Stomach smooth muscle (tissue), 2 donors: ENCODE data around the gene HNRNPF.

ENCODE experiments used
- H3K27ac ChIP-seq: one replicate; pipeline ENCODE4 v1.7.0; 2013; ENCODE audit warnings: mild to moderate bottlenecking, low read length, inconsistent platforms
- H3K27me3 ChIP-seq, 2 donors: one replicate each; pipeline ENCODE4 v1.7.0; 2013; ENCODE audit warnings: low read length in 2 of 2; ENCODE audit not compliant: insufficient read depth in 2 of 2, control insufficient read depth in 1 of 2
- H3K36me3 ChIP-seq, 2 donors: one replicate each; pipeline ENCODE4 v1.7.0; 2013; ENCODE audit warnings: low read length in 2 of 2; ENCODE audit not compliant: control insufficient read depth in 2 of 2, insufficient read depth in 2 of 2
- H3K4me1 ChIP-seq: one replicate; pipeline ENCODE4 v1.7.0; 2013; ENCODE audit warnings: low read length; ENCODE audit not compliant: control insufficient read depth, insufficient read depth
- H3K4me3 ChIP-seq, 2 donors: one replicate each; pipeline ENCODE4 v1.7.0; 2013; ENCODE audit warnings: low read length in 2 of 2
- H3K9ac ChIP-seq, 2 donors: one replicate each; pipeline ENCODE4 v1.7.0; 2013; ENCODE audit warnings: low read length in 2 of 2, mild to moderate bottlenecking in 1 of 2
- H3K9me3 ChIP-seq, 2 donors: one replicate each; pipeline ENCODE4 v1.7.0; 2013; ENCODE audit warnings: low read length in 2 of 2; ENCODE audit not compliant: control insufficient read depth in 2 of 2
- donor health status: healthy.
- donor health status: Pancreatic carcinoma.

The HNRNPF gene

DNA sequence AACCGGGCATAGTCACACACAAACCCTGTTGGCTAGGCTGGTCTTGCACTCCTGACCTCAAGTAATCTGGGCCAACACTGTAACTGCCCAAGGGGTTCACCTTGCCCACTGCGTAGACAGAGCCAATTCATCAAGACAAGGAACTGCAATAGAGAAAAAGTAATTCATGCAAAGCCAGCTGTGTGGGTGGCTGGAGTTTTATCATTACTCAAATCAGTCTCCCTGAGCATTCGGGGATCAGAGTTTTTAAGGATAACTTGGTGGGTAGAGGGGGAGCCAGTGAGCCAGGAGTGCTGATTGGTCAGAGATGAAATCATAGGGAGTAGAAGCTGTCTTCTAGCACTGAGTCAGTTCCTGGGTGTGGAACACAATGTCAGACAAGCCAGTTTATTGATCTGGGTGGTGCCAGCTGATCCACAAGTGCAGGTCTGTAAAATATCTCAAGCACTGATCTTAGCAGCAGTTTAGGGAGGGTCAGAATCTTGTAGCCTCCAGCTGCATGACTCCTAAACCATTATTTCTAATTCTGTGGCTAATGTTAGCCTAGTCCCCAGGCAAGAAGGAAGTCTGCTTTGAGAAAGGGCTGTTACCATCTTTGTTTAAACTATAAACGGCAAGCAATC, 53.1 kb downstream of the HNRNPF start:
- no peaks in the 10 kb centered on the region for H3K9me3 ChIP-seq
- H3K36me3 ChIP-seq, result no peaks in the 10 kb centered on the region
- peaks cover 1 to 2% of the 10 kb centered on the region in 2 donors for H3K27me3 ChIP-seq
- H3K4me3 ChIP-seq, result no peak overlapping the region
- H3K27ac ChIP-seq, result no peak overlapping the region
- H3K4me1 ChIP-seq, result no peaks in the 10 kb centered on the region
- no peak overlapping the region for H3K9ac ChIP-seq

DNA sequence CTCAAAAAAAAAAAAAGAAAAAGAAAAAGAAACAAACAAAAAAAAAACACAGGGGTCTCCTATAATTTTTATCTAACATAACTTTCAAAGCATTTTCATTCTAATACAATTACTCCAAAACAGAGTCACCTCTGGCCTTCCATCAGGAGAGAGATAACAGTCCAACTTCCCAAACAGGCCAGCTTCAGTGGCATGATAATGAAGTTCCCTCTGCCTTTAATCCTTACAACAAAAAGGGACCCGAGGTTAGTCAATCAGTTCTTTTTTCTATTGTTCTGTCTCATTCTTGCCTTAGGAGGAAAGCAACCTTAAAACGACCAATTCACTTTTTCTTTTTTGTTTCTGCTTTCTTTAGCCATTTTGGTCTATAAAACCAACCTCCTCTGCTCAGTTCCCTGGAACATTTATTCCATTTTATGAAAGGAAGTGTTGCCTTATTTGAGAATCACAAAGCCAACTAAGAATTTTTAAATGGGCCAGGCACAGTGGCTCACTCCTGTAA, 54.1 kb downstream of the HNRNPF start:
- H3K4me1 ChIP-seq, result peaks cover 3% of the 10 kb centered on the region
- H3K4me3 ChIP-seq, result no peak overlapping the region
- peaks cover 9 to 11% of the 10 kb centered on the region in 2 donors for H3K27me3 ChIP-seq
- no peaks in the 10 kb centered on the region for H3K36me3 ChIP-seq
- no peak overlapping the region for H3K9ac ChIP-seq
- no peaks in the 10 kb centered on the region for H3K9me3 ChIP-seq
- no peak overlapping the region for H3K27ac ChIP-seq

DNA sequence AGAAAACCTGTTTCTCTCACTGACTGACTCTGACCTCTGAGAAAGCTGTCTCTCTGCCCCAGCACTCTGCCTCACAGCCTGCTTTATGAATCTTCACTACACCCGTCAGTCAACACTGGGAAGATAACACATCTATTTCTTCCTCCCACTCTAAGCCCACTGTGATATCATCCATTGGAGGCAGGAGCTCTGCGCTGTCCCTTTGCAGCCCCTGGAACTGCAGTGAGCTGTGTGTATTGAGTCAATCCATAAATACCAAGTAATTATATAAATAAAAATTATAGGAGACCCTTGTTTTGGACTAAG, 54.7 kb downstream of the HNRNPF start:
- no peaks in the 10 kb centered on the region for H3K9me3 ChIP-seq
- H3K36me3 ChIP-seq, result no peaks in the 10 kb centered on the region
- no peak overlapping the region for H3K27ac ChIP-seq
- no peak overlapping the region for H3K4me3 ChIP-seq
- H3K27me3 ChIP-seq, result peaks cover 9 to 13% of the 10 kb centered on the region in 2 donors
- no peak overlapping the region for H3K9ac ChIP-seq
- H3K4me1 ChIP-seq, result peaks cover 3% of the 10 kb centered on the region

DNA sequence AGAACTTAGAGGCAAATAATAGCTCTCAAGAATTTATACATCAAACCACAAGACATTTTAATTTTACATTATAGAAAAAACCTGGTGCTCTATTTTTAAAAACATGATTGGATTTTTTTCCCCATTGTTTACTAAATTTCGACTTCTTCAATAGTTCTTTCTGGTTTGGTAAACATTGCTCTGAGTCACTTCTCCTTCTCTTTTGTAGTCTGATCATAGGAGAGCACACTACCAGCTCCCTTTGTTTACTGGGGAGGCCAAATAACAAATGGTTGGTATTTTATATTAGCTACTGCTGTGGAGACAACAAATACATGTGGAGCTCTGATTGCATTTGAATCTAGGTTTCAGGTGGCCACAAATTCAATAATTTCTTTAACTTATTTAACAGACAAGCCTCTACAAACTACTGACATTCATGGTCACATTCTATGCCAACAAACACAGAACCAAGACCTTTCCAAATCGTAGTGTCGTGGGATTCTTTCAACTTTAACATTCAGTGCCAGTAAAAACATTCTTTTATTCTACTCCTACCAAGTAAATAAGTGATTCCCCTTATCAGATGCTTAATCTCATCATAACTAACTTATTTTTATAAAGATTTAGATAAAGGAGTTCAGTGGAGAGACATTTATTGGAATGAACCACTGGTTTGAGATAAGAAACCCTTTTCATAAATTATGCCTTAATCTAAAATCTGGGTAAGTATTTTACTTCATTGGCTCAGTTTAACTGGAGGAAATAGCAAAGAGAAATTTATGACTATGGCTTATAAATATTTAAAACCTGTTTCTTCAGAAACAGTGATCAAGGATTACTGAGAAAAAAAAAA, 55.3 kb downstream of the HNRNPF start:
- Histone ChIP-seq H3K27me3 (peaks cover 9 to 13% of the 10 kb centered on the region in 2 donors), H3K9ac (no peak overlapping the region), H3K4me3 (no peak overlapping the region), H3K4me1 (peaks cover 3% of the 10 kb centered on the region), H3K36me3 (no peaks in the 10 kb centered on the region), H3K9me3 (no peaks in the 10 kb centered on the region), H3K27ac (no peak overlapping the region)

DNA sequence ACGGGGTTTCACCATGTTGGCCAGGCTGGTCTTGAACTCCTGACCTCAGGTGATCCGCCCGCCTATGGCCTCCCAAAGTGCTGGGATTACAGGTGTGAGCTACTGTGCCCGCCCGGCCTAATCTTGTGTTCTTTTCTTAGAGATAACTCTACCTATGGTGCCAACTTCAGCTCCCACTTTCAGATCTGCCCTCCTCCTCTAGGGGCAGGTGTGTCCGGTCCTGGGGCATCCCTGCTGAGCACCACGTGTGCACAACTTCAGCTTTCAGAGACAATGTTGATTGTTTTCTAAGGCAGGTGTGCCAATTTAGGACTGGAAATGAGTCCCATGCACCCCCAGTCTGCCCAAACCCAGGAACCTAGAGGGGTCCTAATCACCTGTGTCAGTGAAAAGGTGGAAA, 56.0 kb downstream of the HNRNPF start:
- Histone ChIP-seq H3K27me3 (peaks cover 9 to 13% of the 10 kb centered on the region in 2 donors), H3K4me1 (peaks cover 3% of the 10 kb centered on the region), H3K27ac (no peak overlapping the region), H3K4me3 (no peak overlapping the region), H3K36me3 (no peaks in the 10 kb centered on the region), H3K9me3 (no peaks in the 10 kb centered on the region), H3K9ac (no peak overlapping the region)

DNA sequence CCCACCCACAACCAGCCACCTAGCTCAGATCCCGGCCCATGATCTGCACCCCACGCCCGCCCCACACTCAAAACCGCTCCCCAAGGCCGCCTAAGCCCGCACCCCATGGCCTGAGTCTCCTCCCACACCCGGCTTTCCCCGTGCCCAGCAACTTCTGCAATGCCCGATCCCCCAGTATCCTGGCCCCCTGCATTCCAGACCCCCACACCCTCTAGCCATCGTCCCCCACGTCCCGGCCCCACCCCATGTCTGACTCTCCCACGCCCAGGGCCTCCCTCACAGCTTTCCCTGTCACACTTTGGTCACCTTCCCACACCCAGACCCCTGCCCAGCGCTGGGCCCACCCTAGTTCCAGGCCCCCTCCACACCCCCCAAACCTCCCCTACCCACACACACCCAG, 57.7 kb downstream of the HNRNPF start:
- H3K9ac ChIP-seq, result no peak overlapping the region
- no peaks in the 10 kb centered on the region for H3K9me3 ChIP-seq
- H3K4me3 ChIP-seq, result no peak overlapping the region
- H3K36me3 ChIP-seq, result no peaks in the 10 kb centered on the region
- peaks cover 9 to 13% of the 10 kb centered on the region in 2 donors for H3K27me3 ChIP-seq
- no peak overlapping the region for H3K27ac ChIP-seq
- H3K4me1 ChIP-seq, result peaks cover 3% of the 10 kb centered on the region

DNA sequence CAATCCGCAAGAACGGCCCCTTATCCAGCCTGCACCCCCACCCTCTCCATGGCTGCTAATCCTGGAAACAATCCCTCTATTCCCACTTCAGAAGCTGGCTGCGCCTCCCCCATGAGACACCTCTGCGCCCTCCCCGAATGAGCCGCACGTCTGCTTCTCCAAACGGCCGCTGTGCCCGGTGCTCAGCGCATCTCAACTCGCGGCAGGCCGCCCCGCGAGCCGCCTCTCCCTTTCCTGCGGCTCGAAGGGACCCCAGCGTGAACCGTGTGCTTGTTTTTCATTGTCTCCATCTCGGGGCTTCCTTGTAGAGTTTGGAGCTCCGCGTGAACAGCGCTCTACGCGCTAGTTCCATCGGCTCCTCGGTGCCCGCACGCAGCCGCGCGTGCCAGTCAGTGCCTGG, 58.3 kb downstream of the HNRNPF start:
- Histone ChIP-seq H3K9ac (no peak overlapping the region), H3K27ac (no peak overlapping the region), H3K4me1 (peaks cover 3% of the 10 kb centered on the region), H3K4me3 (peak overlapping the region in 1 of 2 donors; percentile 35), H3K9me3 (no peaks in the 10 kb centered on the region), H3K36me3 (no peaks in the 10 kb centered on the region), H3K27me3 (peaks cover 9 to 13% of the 10 kb centered on the region in 2 donors)

DNA sequence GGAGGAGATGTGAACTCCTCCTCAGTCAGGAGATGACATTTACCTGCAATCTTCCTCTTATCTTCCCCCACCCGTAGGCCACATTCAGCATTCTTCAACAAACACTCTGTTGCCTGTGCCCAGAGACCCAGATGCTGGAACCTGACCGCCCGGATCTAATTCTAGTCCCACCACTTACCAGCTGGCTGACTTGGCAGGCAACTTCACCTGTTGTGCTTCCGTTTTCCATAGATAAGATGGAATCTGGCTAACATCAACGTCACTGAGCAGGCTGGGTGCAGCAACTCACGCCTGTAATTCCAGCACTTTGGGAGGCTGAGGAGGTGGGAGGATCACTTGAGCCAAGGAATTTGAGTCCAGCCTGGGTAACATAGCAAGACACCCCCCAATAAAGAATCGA, 58.8 kb downstream of the HNRNPF start:
- Histone ChIP-seq H3K36me3 (no peaks in the 10 kb centered on the region), H3K27ac (no peak overlapping the region), H3K27me3 (peaks cover 9 to 13% of the 10 kb centered on the region in 2 donors), H3K4me1 (peaks cover 3% of the 10 kb centered on the region), H3K9me3 (no peaks in the 10 kb centered on the region), H3K4me3 (no peak overlapping the region), H3K9ac (no peak overlapping the region)

DNA sequence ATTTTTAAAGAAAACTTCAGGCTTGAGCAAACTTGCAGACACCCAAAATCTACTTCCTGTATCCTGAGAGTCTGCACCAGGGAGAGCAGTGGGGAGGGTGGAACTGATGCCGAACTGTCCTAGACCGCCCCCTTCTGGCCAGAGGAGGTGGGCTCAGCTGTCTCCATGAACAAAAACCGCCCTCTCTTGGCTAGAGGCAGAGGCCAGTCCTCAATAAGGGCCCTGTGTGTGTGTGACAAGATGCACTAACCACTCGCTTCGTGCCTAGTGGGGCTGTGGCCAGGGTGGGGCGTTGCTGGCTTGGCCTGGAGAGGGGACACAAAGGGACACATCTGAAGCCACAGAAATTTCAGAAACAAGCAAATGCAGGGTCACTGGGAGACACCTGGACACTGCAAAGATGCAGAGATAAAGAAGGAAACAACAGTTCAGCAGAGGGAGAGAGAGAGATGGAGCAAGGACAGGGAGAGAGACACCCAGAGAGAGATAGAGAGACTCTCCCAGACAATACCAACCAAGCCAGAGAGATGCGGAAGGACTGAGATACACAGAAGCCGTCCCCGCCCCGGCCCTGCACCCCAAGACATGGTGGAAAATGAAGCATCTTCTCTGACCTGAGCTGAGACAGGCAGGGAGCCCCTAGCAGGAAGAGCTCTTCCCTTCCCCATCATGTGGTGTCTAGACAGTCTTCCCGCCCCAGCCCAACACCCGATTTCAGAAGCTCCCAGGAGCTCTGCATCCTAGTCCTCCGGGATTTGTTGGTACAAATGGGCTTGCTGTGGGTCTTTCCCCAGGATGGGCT, 60.3 kb downstream of the HNRNPF start:
- H3K9ac ChIP-seq, result no peak overlapping the region
- H3K4me1 ChIP-seq, result peaks cover 3% of the 10 kb centered on the region
- H3K27ac ChIP-seq, result no peak overlapping the region
- no peaks in the 10 kb centered on the region for H3K36me3 ChIP-seq
- H3K9me3 ChIP-seq, result no peaks in the 10 kb centered on the region
- peaks cover 9 to 13% of the 10 kb centered on the region in 2 donors for H3K27me3 ChIP-seq
- no peak overlapping the region for H3K4me3 ChIP-seq

DNA sequence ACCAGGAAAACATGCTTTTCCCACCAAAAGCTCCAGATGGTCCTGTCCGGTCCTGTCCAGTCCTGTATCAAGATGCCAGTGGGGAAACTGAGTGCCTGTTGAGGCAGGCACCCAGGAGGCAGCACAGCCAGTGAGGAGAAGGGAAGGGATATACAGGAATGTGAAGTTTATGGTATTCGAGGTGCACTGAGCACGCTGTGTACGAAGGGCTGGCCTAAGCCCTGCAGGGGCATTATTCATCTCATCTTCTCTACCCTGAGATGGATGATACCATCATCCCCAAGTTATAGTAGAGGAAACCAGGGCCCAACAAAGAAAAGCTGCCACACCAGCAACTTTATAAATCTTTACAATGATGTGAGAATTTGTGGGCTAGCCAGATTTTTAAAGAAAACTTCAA, 61.0 kb downstream of the HNRNPF start:
- Histone ChIP-seq H3K36me3 (no peaks in the 10 kb centered on the region), H3K27ac (no peak overlapping the region), H3K27me3 (peaks cover 9 to 13% of the 10 kb centered on the region in 2 donors), H3K4me1 (peaks cover 3% of the 10 kb centered on the region), H3K9me3 (no peaks in the 10 kb centered on the region), H3K4me3 (no peak overlapping the region), H3K9ac (no peak overlapping the region)
